Measurements from ENCODE around the gene ARHGEF28. TPM values are rescaled to one million over a fixed set of nuclear protein-coding genes. Genes with fewer than 3 reads are reported as not detected.

ARHGEF28 gene
- total and polyA plus RNA-seq, 8 donors: 14.9 to 36.2 (median 24.6) TPM

DNA sequence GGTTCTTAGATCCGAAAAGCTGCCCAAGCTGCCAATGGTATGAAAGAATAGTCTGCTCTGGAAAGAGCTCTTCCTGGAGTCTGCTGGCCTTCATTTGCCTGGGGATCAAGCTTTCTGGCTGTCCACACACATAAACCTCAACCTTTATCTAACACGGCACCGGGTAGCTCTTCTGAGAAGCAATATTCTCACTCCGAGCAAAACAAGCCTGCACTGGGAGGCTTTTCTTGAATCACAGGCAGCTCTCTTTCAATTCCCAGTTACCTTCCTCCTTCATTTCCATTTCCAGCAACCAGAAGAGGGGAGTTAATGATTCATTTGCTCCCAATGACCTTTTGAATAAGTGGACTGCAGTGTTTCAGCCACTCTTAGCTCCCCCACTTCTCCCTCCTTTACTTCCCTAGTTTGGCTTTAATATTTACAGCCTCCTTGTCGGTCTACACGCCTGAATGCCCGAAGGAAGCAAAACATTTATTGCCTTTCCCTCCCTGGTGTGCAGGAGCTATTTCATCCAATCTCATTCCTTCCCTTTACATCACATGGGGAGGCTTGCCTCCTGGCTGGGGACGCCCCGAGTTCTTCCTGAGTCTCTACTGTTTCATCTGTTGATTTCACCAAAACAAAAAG, 187.1 kb downstream of the ARHGEF28 start:
- TF ChIP-seq, protein P1, sequence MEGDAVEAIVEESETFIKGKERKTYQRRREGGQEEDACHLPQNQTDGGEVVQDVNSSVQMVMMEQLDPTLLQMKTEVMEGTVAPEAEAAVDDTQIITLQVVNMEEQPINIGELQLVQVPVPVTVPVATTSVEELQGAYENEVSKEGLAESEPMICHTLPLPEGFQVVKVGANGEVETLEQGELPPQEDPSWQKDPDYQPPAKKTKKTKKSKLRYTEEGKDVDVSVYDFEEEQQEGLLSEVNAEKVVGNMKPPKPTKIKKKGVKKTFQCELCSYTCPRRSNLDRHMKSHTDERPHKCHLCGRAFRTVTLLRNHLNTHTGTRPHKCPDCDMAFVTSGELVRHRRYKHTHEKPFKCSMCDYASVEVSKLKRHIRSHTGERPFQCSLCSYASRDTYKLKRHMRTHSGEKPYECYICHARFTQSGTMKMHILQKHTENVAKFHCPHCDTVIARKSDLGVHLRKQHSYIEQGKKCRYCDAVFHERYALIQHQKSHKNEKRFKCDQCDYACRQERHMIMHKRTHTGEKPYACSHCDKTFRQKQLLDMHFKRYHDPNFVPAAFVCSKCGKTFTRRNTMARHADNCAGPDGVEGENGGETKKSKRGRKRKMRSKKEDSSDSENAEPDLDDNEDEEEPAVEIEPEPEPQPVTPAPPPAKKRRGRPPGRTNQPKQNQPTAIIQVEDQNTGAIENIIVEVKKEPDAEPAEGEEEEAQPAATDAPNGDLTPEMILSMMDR (IDR thresholded peaks at IDR 0.05): no peak
- intact Hi-C loops (cut with DNase I): no loop called here
- Histone ChIP-seq H3K9me3 (no peaks in the 10 kb centered on the region), H3K4me3 (peak overlapping the region in 2 of 4 donors; percentile 17 to 20), H3K4me1 (no peaks in the 10 kb centered on the region), H3K36me3 (no peaks in the 10 kb centered on the region), H3K27me3 (no peaks in the 10 kb centered on the region), H3K27ac (peak overlapping the region in 3 of 4 donors; percentile 25 to 64 (median 39))
- DNase-seq (no peak), FAIRE-seq (no peak), ATAC-seq (peak; percentile 52 to 88 (median 78))
- WGBS, 2 donors: 51 to 52% methylated on average over 9 of the region's 9 CpGs

DNA sequence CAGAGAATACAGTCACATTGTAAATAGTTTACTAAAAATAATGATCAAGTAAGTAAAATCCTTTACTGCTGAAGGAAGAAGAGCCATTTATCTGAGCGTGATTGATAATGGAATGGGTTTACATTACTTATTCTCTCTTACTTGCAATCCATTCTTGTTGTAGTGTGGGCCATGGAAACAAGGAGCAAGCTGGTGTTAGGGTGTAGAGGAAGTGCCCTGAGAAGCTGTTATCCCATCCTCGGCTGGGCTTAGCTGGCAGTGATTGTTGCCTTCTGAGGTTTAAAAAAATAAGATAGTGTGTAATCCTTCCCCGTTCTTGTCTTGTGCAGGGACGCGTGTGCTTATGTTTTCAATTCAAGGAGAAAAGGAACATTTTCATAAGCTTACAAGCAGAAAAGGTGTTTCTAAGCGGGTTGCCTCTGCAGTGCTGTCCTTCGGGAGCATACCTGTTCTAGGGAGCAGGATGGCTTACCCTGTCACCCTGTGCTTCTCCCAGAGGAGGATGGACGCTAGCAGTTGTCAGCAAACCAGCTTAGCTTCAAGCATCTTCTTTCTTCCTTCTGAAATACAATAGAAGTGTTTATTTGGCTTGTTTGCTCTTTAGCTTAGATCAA, 188.3 kb downstream of the ARHGEF28 start:
- 73 to 75% methylated on average over 8 of the region's 8 CpGs for WGBS, 2 donors
- TF ChIP-seq, protein P1 (IDR thresholded peaks at IDR 0.05): no peak
- no peak for DNase-seq
- Histone ChIP-seq H3K4me1 (no peaks in the 10 kb centered on the region), H3K9me3 (no peaks in the 10 kb centered on the region), H3K36me3 (no peaks in the 10 kb centered on the region), H3K27ac (peak overlapping the region in 2 of 4 donors; percentile 39 to 64), H3K4me3 (peak overlapping the region in 2 of 4 donors; percentile 17 to 20), H3K27me3 (no peaks in the 10 kb centered on the region)
- ATAC-seq: peak in 2 of 4 donors; percentile 30 to 51
- no peak for FAIRE-seq
- intact Hi-C loops (cut with DNase I): no loop called here

DNA sequence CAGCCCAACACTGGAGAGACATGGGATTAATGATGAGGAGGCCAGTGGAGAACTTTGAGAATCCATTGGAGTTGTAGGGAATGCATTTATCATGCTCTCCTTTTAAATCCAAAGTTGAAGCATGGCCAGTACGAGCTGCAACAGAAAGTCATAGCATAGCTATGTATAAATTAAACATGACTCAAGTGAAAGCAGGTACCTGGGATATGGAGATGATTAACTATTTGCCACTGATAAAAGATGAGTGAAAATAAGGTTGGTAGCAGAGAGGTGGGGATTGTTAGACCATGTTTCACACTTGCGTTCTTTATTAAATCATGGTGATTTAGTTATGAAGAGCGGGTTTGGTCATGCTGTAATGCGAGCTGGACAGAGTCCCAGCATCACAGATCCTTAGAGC, 189.6 kb downstream of the ARHGEF28 start:
- no peaks in the 10 kb centered on the region for H3K36me3 ChIP-seq
- no peak overlapping the region for H3K4me3 ChIP-seq
- H3K27ac ChIP-seq: no peak overlapping the region
- TF ChIP-seq, protein P1 (IDR thresholded peaks at IDR 0.05): no peak
- H3K9me3 ChIP-seq: no peaks in the 10 kb centered on the region
- no peak for FAIRE-seq
- 89% methylated on average over 4 of the region's 4 CpGs for WGBS, 2 donors
- H3K4me1 ChIP-seq: no peaks in the 10 kb centered on the region
- no peaks in the 10 kb centered on the region for H3K27me3 ChIP-seq
- DNase-seq: no peak
- intact Hi-C loops (cut with DNase I): no loop called here
- ATAC-seq: no peak

DNA sequence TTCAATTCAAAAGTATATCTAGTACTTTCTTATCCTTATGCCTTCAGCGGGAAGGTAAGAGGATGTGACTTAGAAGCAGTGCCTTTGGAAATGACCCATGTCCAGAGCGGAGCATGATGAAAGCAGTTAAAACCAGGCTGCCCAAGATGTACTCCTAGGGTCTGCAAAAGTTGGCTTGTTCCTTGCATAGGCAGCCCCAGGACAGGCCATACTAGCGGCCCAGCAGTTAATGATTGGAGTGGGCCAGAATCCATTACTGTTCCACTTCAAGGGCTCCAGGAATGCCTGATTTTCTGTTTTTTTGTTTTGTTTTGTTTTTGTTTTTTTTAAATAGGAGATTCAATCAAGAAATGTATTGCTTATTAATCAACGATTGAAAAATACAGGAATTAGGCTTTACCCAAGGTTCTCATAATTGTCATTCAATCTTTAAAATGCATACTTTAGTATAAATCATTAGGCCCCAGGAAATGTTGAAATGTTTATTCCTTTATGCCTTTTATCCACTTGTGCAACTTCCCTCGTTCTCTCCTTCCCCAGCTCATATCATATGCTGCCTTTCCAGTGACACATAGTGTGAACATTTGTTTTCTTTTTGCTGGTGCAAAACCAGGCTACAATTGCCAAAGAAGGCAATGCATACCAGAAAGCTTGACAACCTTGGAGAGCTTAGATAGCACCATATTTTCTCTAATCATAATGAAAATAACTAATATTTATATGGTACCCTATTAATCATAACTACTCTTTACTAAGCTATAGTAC, 190.8 kb downstream of the ARHGEF28 start:
- FAIRE-seq: no peak
- H3K36me3 ChIP-seq: no peaks in the 10 kb centered on the region
- H3K27me3 ChIP-seq: no peaks in the 10 kb centered on the region
- TF ChIP-seq, protein P1 (IDR thresholded peaks at IDR 0.05): no peak
- H3K9me3 ChIP-seq: no peaks in the 10 kb centered on the region
- peaks cover 4 to 7% (median 4%) of the 10 kb centered on the region in 3 donors for H3K4me1 ChIP-seq
- H3K4me3 ChIP-seq: no peak overlapping the region
- DNase-seq: no peak
- H3K27ac ChIP-seq: no peak overlapping the region
- intact Hi-C loops (cut with DNase I): no loop called here
- WGBS, 2 donors: 95 to 96% methylated on average over 5 of the region's 5 CpGs
- ATAC-seq: no peak

Measured in pancreas (tissue), 10 donors.